Sigmoid colon (tissue), 4 donors: ENCODE measurements around the gene POU2F2.

ENCODE experiments used
- EP300 ChIP-seq, 4 donors: sonication (generic); formaldehyde crosslinking; IDR thresholded peaks; one replicate each; pipeline ENCODE4 v1.6.1; 2017; ENCODE audit warnings: antibody characterized with exemption in 4 of 4
- POLR2A ChIP-seq, 2 donors: fragments of 450-650 bp; IDR thresholded peaks; one replicate each; pipeline ENCODE4 v1.6.1; 2016; ENCODE audit warnings: antibody characterized with exemption in 2 of 2, mild to moderate bottlenecking in 2 of 2, moderate library complexity in 2 of 2
- POLR2AphosphoS5 ChIP-seq, 4 donors: sonication (generic); formaldehyde crosslinking; IDR thresholded peaks; one replicate each; pipeline ENCODE4 v1.6.1; 2017; ENCODE audit warnings: antibody characterized with exemption in 4 of 4
- TF ChIP-seq, protein P1 (sequence below), 4 experiments: fragments of 450-650 bp in 3 of 4; fragments of 200-600 bp in 1 of 4; IDR thresholded peaks; one replicate each; pipeline ENCODE4 v1.5.1; 2016 to 2019; ENCODE audit warnings: antibody characterized with exemption in 4 of 4, mild to moderate bottlenecking in 3 of 4, moderate library complexity in 2 of 4

DNA sequence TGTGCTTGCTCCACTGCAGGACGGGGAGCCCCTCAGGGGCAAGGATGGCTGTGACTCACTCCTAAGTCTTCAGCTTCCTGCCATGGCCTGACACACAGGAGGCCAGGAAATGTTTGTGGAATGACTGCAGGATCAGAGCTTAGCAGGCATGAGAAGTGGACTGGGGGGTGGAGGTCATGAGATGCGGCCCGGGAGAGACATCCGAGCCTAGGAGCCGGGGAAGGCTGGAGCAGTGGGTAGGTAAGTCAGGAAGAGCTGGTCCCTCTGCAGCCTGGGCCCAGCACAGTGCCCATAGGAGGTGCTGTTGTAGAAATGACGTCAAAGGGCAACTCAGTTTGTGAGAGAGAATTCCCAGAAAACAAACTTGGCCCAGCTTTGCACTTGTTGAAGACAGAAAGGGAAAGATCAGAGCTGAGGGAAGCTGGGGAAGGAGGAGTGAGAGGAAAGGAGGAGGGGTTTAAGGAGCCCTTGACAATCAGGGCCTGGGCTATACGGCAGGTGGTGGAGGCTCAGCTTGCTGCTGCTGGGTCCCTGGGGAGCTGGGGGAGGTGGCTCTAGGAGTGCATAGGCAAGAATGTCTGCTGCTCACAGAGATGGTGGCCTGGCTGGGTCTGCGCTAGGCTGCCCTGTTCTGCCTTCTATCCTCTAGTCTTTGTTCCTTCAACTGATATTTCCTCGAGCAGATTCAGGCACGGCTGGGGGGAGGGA is 18.5 kb downstream of the POU2F2 start:
- TF ChIP-seq, protein P1, sequence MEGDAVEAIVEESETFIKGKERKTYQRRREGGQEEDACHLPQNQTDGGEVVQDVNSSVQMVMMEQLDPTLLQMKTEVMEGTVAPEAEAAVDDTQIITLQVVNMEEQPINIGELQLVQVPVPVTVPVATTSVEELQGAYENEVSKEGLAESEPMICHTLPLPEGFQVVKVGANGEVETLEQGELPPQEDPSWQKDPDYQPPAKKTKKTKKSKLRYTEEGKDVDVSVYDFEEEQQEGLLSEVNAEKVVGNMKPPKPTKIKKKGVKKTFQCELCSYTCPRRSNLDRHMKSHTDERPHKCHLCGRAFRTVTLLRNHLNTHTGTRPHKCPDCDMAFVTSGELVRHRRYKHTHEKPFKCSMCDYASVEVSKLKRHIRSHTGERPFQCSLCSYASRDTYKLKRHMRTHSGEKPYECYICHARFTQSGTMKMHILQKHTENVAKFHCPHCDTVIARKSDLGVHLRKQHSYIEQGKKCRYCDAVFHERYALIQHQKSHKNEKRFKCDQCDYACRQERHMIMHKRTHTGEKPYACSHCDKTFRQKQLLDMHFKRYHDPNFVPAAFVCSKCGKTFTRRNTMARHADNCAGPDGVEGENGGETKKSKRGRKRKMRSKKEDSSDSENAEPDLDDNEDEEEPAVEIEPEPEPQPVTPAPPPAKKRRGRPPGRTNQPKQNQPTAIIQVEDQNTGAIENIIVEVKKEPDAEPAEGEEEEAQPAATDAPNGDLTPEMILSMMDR (IDR thresholded peaks at IDR 0.05), result no peak
- TF ChIP-seq POLR2AphosphoS5 (IDR thresholded peaks at IDR 0.05), result no peak
- TF ChIP-seq POLR2A (IDR thresholded peaks at IDR 0.05), result no peak
- no peak for TF ChIP-seq EP300 (IDR thresholded peaks at IDR 0.05)
